GM18861 (cell line): ENCODE data around the gene SLC5A1.
"Not testable (repeated sequence)": the region's sequence is repeated elsewhere in the genome, so short reads cannot be mapped to it uniquely, and the experiment has no call there.

Experiments used
- ATAC-seq: cut with Tn5 transposase; IDR thresholded peaks from one replicate; pipeline ENCODE4 v1.9.1; 2021; ENCODE audit not compliant: unreplicated experiment

SLC5A1 gene

DNA sequence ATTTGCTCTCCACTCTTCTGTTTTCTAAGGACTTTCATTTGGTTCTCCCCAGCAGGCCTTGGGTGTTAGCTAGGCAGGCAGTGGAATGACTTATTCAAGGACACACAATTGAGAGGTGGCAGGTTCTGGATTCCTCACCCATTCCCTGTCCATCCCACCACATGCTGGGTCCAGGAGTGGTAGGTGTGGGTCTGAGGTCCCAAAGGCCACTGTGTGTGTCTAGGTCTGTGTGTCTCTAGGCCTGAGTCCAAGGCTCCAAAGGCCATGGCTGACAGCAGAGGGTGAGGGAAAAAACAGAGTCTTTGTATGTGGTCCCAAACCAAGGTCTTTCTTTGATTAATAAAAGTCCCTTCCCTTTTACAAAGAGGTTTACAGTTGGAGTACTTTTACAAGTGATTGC, 40.8 kb downstream of the SLC5A1 start:
- no peak for ATAC-seq

DNA sequence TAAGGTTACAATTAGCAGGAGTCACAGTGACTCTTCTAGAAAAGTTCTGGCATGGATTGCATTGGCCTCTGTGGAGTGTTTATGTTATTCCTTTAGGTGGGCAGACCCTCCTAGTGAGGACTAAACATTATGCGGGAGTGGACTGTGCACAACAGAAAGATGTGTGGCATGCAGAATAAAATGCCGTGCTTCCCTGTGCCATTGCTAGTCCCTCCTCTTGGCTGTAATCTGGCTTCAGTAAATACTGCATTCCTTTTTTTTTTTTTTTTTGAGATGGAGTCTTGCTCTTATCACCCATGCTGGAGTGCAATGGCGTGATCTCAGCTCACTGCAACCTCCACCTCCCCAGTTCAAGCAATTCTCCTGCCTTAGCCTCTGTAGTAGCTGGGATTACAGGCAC, 45.0 kb downstream of the SLC5A1 start:
- ATAC-seq, result no peak

DNA sequence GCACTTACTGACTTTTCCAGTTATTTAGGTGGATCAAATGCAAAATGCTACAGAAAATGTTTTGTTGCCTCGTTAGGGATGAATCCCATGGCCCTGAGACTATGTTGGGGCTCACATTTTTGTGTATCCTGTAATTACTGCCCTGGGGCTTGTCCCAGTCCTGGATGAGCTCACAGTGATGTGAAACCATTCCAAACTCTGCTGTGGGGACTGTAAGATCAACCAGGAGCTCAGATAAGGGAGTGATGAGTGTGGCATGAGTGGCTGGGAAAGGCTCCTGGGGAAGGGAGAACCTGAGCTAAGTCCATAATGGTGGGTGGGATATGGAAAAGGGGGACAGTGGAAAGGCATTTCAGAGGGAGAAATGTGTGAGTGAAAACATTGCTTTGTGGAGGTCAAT, 54.0 kb downstream of the SLC5A1 start:
- ATAC-seq, result no peak

DNA sequence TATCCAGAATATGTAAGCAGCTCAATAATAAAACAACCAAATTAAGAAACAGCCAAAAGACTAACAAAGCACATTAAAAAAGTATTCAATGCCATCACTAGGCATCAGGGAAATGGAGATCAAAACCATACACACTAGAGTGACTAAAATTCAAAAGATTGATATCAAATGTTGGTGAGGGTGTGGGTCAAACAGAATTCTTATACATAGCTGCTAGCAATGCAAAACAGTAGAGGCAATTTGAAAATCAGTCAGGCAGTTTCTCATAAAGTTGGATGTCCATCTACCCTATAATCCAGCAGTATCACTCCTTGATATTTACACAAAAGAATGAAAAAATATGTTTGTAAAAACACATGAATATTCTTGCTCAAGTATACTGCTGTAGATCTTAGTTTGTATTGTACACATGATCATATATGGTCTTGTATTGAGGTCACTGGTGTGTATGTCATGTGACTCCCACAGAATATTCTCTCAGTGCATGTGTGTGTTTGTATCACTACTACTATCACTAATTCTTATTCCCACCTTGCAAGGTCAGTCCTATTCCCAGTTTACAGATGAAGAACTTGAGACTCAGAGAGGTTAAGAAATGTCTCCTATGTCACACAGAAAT, 54.9 kb downstream of the SLC5A1 start:
- no peak for ATAC-seq

GRCh38 chr22:32100711-32101110, 57.6 kb downstream of the SLC5A1 start:
- no peak for ATAC-seq

DNA sequence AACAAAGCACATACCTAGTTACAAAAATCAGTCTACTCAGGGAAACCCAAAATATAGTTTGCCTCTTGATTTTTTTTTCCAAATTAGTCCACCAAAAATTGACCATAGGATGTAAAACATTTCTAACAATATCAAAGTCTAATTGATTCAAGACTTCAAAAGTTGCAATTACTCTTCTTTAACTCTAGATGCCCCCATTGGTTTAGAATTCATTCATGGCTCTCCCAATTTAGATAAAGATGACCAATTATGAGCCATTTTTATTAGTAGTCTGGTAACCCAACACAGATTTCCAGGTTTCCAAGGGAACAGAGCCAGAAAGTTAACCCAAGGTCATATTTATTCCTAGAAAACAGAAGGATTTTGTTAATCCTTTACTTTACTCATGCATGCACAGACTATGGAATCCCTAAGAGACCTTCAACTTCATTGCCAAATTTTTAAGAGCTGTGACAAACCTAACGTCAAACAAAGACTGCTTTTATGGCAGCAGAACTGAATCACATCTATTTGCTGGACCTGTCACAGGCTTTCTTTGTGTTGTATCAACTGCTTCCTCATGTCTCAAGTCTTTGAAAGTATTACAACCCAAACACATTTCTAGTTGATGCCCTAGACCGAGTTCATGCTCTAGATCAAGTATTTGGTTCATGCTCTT, 60.7 kb downstream of the SLC5A1 start:
- no peak for ATAC-seq

GRCh38 chr22:32106930-32107329, 63.9 kb downstream of the SLC5A1 start:
- no peak for ATAC-seq

DNA sequence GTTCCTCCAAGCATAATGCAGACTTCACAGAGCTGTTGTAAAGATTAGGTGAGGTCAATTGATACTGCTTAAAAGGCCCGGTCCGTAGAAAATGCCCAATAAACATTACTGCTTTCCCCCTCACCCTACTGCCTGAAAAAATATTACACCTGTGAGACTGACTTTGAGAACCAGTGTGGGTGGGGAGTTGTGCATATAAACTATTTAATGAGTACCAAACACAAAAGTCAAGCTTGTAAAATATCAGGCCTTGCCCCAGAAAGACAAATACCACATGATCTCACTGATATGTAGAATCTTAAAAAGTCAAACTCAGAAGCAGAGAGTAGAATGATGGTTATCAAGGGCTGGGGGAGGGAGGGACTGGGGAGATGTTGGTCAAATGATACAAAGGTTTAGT, 69.3 kb downstream of the SLC5A1 start:
- no peak for ATAC-seq

DNA sequence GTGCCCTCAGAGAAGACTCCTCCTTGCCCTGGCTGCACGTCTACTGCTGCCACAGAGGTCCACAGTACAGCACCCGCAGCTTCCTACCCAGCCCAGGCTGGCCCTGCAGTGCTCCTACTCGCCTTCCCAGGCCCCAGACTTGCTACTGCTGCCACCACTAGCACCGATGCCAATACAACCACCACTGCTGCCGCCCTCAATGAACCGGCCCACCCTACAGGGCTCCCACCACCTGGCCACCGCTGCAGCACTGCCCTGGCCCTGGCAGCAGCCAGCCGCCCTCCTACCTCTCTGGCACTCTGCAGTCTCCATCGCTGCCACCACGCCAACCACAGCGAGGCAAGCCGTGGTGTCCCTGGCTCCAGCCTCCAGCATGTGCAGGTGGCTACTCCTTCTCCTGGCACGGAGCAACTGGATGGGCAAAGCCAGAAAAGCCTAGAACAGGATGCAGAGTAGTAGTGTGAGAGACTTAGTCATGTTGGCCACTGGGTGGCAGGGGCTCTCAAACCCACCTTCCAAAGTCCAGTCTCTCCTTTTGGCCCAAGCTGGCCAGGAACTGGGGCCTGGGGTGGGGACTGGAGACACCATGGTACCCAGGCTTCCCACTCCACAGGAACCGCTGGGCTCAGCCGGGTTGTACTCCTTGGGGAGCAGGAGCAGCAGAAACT, 76.6 kb downstream of the SLC5A1 start:
- ATAC-seq, result no peak

- no peak for ATAC-seq
Measured at GRCh38 chr22:32120603-32121002, 77.5 kb downstream of the SLC5A1 start.

DNA sequence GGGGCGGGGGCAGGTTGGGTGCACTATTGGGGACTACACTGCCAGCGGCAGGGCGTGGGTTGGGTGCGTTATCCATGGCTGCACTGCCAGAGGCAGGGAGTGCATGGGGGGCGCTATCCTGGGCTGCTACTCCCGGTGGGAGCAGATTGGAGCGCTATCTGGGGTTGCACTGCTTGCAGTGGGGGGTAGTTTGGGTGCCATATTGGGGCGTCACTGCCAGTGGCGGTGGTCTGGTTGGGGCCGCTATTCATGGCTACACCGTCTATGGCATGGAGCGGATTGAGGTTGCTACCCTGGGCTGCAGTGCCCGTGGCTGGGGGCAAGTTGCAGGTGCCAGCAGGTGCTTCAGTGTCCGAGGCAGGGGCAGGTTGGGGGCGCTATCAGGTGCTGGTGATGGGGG, 79.8 kb downstream of the SLC5A1 start:
- ATAC-seq, result no peak

DNA sequence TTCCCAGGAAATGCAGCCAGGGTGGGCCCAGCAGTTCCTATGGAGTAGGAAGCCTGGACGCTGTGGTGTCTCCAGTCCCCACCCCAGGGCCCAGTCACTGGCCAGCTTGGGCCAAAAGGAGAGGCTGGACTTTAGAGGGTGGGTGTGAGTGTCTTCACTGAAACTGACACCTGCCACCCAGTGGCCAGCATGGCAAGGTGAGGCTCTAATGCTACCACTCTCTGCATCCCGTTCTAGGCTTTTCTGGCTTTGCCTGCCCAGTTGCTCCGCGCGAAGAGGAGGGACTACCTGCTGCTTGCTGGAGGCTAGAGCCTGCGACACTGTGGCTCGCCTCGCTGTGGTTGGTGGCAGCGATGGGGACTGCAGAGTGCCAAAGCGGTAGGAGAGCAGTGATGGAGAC, 80.6 kb downstream of the SLC5A1 start:
- no peak for ATAC-seq

GRCh38 chr22:32127904-32128303, 84.8 kb downstream of the SLC5A1 start:
- no peak for ATAC-seq

DNA sequence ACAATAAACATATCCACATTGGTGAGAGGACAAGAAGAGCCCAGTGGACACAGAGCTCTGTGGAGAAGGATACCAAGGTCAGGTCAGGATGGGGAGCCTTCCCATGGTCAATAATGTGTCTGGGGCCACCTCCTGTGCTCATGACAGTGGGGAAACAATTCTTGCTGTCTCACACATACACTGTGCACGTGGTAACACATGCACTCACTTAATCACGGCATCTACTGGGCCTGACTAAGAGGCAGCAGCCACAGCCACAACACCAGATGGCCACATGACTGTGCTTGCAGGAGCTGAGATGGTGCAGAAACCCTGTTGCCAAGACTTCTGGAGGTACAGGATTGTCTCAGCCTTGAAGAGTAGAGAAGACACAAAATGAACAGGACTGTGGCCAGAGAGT, 87.4 kb downstream of the SLC5A1 start:
- no peak for ATAC-seq

- no peak for ATAC-seq
Measured at GRCh38 chr22:32132126-32132525, 89.1 kb downstream of the SLC5A1 start.

GRCh38 chr22:32132783-32133182, 89.7 kb downstream of the SLC5A1 start:
- ATAC-seq, result no peak

DNA sequence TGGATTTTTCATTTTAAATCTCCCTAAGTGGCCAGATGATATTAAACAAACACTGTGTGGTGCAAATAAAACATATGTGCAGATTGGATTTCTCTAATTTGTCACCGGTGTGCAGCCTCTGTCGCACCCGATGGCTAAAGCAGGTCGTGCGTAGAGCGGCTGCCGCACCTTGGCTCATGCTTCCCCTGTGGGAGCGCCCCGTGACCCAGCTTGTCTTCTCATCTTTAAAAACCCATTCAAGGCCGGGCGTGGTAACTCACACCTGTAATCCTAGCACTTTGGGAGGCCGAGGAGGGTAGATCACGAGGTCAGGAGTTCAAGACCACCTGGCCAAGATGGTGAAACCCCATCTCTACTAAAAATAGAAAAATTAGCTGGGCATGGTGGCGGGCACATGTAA, 91.7 kb downstream of the SLC5A1 start:
- not testable (repeated sequence) for ATAC-seq

- not testable (repeated sequence) for ATAC-seq
Measured at GRCh38 chr22:32135958-32136357, 92.9 kb downstream of the SLC5A1 start.

- ATAC-seq, result not testable (repeated sequence)
Measured at GRCh38 chr22:32136881-32137280, 93.8 kb downstream of the SLC5A1 start.

GRCh38 chr22:32137731-32138324, 94.8 kb downstream of the SLC5A1 start:
- not testable (repeated sequence) for ATAC-seq

GRCh38 chr22:32138576-32138975, 95.5 kb downstream of the SLC5A1 start:
- ATAC-seq, result not testable (repeated sequence)

DNA sequence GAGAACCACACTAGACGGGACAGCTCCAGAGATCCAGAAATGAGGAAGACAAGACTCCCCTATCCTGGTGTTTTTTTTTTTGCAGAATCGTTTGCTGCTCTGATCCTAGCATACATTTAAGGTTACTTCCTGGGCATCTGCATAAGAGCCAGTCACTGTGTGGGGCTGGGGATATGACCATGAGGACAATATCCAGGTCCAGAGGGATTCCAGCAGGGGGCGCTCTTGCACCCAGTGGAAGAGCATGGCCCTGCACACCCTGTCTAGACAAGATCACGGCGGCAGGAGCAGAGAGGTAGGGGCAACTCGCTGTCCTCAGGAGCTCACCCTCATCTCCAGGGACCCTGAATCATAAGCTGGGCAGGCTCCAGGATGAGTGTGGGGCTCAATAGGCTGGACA, 97.6 kb downstream of the SLC5A1 start:
- ATAC-seq, result not testable (repeated sequence)
